HG02943 (cell line): ENCODE data around the gene KCNQ1.

ENCODE experiments used
- ATAC-seq: cut with Tn5 transposase; IDR thresholded peaks from one replicate; pipeline ENCODE4 v1.9.1; 2021; ENCODE audit warnings: mild to moderate bottlenecking, low read depth, moderate library complexity; ENCODE audit not compliant: unreplicated experiment

The KCNQ1 gene

GRCh38 chr11:2575591-2576051 lies 130.8 kb downstream of the KCNQ1 start:
- ATAC-seq, result no peak

DNA sequence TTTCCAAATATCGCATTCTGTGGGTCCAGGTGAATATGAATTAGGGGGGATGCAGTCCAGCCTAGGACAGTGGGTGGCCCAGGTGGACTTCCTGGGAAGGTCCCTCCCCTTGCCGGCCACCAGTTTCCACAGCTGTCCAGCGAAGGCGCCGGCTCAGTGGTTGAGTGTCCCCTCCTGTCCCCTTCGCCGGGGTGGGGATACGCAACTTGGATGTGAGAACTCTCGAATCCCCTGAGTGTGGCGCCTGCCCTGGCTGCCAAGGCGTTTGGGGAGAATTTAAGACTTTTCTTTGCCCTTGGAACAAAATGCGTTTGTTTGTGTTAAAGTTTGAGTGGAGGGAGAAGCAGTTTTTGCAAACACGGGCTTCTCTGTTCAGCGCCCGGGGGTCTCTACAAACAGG lies 131.3 kb downstream of the KCNQ1 start:
- ATAC-seq, result no peak

GRCh38 chr11:2576549-2576948 lies 131.7 kb downstream of the KCNQ1 start:
- ATAC-seq, result no peak

- no peak for ATAC-seq
Measured at GRCh38 chr11:2577031-2577990, 132.5 kb downstream of the KCNQ1 start.

GRCh38 chr11:2577991-2578928 lies 133.5 kb downstream of the KCNQ1 start:
- ATAC-seq, result no peak

- ATAC-seq, result no peak
Measured at GRCh38 chr11:2578929-2579270, 134.1 kb downstream of the KCNQ1 start.

DNA sequence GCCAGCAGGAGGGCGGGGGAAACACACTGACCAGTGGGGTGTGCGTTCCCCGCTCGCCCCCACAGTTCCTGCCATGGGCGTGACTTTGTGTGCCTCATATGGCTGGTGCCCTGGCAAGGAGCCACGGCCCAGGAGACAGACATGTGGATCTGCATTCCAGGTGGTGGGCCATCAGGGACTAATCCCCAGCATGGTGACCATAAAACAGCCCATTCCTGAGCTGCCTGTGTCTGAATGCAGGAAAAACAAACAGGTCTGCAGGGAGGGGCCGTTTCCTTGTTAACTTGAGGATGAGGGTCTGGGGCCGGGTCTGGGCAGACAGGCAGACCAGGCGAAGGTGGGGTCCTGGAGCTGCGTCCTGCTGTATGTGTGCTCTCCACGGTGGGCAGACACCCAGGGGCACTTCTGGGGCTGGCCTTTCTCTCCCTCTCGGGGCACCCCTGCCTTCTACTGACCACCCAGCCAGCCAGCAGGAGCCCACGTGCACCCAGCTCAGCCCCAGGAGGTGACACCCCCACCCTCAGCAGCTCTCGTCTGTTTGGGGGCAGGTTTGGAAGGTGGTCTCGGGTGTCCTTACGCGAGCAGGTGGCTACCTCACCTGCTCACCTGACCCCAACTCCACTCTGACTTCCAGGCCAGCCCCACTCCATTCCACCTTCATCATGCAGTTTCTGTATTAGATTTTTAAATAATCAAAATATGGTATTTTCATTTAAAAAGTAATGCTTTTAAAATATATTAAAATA lies 134.7 kb downstream of the KCNQ1 start:
- ATAC-seq, result no peak

DNA sequence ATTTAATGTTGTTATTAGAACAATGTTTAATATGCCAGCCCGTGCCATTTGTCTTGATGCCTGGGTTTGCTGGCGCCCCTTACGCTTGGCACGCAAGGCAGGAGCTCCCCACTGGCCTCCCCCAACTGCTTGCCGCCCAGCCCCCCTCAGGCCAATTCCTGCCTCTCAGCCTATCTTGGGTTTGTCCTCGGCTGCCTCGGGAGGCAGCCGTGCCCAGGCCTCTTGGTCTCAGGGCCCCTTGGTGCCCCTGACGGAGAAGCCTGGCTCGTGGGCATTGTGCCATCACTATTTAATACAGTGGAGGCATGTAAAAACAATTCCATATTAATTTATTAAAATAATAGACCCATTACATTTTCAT lies 135.2 kb downstream of the KCNQ1 start:
- ATAC-seq, result no peak

- ATAC-seq, result no peak
Measured at GRCh38 chr11:2580571-2581001, 135.8 kb downstream of the KCNQ1 start.

DNA sequence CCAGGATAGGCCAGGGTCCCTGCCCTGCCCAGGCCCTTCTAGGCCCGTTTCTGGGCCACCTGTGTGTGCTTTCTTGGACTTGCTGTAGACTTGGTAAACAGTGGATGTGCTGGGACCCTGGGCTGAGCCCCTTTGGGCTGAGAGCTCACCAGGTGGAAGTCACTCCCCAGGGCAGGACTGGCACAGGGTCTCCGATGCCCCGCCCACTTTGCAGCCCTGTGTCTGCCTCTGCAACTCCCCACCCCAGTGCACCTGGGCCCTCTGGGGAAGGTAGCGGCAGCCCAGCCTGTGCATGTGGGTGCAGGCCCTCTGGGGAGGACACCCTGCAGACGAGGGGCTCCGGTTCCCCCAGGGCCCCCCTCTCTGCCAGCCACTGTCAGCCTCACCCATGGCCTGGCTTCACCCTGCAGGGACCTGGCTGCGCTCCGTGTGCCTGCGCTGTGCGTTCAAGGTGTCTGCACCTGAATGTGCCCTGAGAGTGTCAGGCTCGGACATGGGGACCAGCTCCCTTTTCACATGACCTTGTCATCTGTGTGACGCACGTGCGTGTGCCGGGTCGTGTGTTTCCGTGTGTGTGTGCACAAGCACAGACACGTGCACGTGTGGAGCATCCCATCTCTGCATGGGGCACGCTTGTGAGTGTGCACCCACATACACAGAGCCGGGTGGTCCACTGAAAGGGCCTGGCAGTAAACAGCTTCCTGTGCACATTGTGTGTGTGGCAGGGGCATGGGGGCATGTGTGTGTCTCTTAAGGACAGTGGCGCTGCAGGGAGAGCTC lies 136.5 kb downstream of the KCNQ1 start:
- no peak for ATAC-seq

- ATAC-seq, result no peak
Measured at GRCh38 chr11:2581931-2582350, 137.1 kb downstream of the KCNQ1 start.

DNA sequence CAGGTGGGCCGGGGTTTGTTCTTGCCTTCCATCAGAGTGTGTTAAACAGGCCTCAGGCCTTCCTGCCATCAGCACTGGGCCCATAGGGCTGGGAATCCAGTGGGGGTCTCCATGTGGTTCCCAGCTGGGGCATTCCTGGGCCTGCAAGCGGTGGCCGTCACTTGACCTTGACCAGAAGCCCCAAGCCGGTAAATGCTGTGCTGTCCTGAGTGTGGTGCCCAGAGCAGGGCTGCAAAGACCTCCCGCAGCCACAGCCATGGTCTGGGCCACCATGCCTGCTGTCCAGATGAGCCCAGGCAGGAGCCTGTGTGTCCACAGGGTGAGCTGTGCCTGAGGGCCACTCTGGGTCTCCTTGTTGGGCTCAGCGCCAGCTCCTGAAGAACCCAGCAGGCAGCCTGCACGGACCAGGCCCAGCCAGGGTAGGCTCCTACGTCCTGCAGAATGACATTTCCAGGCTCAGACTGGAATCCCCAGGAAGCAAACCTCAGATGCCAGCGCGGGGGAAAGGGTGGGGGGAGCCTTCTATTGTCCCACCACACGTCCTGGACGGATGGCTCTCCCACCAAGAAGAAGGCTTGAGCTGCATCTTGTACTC lies 137.6 kb downstream of the KCNQ1 start:
- ATAC-seq, result no peak

DNA sequence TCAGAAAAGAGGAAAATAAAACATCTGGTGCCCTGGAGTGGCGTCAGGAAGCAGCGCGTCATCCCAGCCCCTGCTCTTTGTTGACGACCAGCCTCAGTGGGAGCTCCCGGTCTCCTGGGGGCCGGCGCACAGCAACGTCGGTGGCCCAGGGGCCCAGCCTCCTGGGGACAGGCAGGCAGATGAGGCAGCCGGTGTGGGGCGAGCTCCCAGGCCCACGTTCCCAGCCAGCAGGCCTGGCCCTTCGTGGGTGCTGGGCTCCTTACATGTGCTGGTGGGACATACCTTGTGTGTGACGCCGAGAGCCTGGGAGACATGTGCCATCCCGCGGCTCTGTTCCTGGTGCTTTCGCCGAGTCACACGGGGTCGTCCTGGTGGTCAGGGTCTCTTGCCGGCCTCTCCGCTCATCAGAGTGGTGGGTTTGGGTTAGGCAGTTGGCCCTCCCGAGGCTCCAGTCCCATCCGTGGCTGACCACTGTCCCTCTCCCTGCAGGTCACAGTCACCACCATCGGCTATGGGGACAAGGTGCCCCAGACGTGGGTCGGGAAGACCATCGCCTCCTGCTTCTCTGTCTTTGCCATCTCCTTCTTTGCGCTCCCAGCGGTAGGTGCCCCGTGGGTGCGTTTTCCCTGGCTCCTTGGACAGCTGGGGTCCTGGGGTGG lies 138.3 kb downstream of the KCNQ1 start:
- ATAC-seq, result no peak

GRCh38 chr11:2583605-2583958 lies 138.8 kb downstream of the KCNQ1 start:
- ATAC-seq, result no peak

GRCh38 chr11:2584434-2584811 lies 139.6 kb downstream of the KCNQ1 start:
- ATAC-seq, result no peak

- ATAC-seq, result no peak
Measured at GRCh38 chr11:2584812-2585565, 140.2 kb downstream of the KCNQ1 start.

DNA sequence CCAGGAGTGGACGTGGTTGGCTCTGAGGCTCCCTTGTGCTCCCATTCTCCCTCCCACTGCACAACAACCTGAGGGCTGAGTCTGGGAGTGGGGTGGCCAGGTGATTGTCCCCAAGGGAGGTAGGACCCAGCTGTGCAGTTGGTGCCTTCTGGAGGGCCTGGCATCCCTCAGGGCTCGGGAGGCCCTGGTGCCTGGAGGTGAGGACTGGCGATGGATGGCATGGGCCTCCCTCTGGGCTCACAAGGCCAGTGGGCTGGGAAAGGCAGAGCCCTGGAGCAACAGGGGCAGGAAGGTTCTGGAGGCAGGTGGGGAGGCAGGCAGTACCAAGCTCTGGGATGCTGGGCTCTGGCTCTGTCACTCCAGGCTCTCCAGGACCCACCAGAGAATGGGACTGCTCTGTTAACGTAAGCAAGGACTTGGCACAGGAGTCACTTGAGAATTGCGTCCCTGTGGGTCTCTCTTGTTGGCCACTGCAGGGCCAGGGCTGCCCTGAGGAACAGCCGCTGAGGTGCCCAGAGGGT lies 140.8 kb downstream of the KCNQ1 start:
- no peak for ATAC-seq
